ENCODE measurements around the gene ISG15. TPM values are rescaled to one million over a fixed set of nuclear protein-coding genes. Genes with fewer than 3 reads are reported as not detected.
"Not testable (repeated sequence)": the region's sequence is repeated elsewhere in the genome, so short reads cannot be mapped to it uniquely, and the experiment has no call there.

The ISG15 gene
- total and polyA plus RNA-seq, 10 donors = 23.3 to 230 (median 58.8) TPM

GRCh38 chr1:993379-993995 lies 19.8 kb upstream of the ISG15 start:
- H3K36me3 ChIP-seq = peaks cover 0 to 5% (median 0%) of the 10 kb centered on the region in 6 donors
- DNase-seq = peak; percentile 69
- no peak overlapping the region for H3K27ac ChIP-seq
- H3K4me1 ChIP-seq = peaks cover 0 to 28% (median 13%) of the 10 kb centered on the region in 6 donors
- WGBS, 5 donors = 57 to 74% (median 68%) methylated on average over 14 to 15 of the region's 15 CpGs
- peaks cover 6 to 84% (median 24%) of the 10 kb centered on the region in 7 donors for H3K27me3 ChIP-seq (replicated peaks in 1 of 7)
- H3K9me3 ChIP-seq = peaks cover 0 to 17% (median 11%) of the 10 kb centered on the region in 8 donors
- H3K4me3 ChIP-seq = no peak overlapping the region
- intact Hi-C loops (cut with DNase I; ENCODE audit: low total_unique reads) = no loop called here
- no peak for TF ChIP-seq POLR2AphosphoS5 (IDR thresholded peaks at IDR 0.05)
- TF ChIP-seq, protein P1, sequence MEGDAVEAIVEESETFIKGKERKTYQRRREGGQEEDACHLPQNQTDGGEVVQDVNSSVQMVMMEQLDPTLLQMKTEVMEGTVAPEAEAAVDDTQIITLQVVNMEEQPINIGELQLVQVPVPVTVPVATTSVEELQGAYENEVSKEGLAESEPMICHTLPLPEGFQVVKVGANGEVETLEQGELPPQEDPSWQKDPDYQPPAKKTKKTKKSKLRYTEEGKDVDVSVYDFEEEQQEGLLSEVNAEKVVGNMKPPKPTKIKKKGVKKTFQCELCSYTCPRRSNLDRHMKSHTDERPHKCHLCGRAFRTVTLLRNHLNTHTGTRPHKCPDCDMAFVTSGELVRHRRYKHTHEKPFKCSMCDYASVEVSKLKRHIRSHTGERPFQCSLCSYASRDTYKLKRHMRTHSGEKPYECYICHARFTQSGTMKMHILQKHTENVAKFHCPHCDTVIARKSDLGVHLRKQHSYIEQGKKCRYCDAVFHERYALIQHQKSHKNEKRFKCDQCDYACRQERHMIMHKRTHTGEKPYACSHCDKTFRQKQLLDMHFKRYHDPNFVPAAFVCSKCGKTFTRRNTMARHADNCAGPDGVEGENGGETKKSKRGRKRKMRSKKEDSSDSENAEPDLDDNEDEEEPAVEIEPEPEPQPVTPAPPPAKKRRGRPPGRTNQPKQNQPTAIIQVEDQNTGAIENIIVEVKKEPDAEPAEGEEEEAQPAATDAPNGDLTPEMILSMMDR (IDR thresholded peaks at IDR 0.05 in 8 of 11, conservative IDR thresholded peaks at IDR 0.05 in 3 of 11) = no peak
- TF ChIP-seq POLR2A (IDR thresholded peaks at IDR 0.05) = no peak

GRCh38 chr1:994546-994945 lies 18.8 kb upstream of the ISG15 start:
- H3K27ac ChIP-seq; H3K36me3 ChIP-seq; DNase-seq; H3K4me3 ChIP-seq; intact Hi-C loops (cut with DNase I; ENCODE audit: low total_unique reads): not testable (repeated sequence)
- Histone ChIP-seq H3K4me1 (peaks cover 4 to 39% (median 23%) of the 10 kb centered on the region in 6 donors), H3K9me3 (peaks cover 0 to 17% (median 11%) of the 10 kb centered on the region in 8 donors), H3K27me3 (replicated peaks in 1 of 7) (peaks cover 6 to 93% (median 34%) of the 10 kb centered on the region in 7 donors)
- 82 to 90% (median 84%) methylated on average over 6 of the region's 6 CpGs for WGBS, 5 donors

DNA sequence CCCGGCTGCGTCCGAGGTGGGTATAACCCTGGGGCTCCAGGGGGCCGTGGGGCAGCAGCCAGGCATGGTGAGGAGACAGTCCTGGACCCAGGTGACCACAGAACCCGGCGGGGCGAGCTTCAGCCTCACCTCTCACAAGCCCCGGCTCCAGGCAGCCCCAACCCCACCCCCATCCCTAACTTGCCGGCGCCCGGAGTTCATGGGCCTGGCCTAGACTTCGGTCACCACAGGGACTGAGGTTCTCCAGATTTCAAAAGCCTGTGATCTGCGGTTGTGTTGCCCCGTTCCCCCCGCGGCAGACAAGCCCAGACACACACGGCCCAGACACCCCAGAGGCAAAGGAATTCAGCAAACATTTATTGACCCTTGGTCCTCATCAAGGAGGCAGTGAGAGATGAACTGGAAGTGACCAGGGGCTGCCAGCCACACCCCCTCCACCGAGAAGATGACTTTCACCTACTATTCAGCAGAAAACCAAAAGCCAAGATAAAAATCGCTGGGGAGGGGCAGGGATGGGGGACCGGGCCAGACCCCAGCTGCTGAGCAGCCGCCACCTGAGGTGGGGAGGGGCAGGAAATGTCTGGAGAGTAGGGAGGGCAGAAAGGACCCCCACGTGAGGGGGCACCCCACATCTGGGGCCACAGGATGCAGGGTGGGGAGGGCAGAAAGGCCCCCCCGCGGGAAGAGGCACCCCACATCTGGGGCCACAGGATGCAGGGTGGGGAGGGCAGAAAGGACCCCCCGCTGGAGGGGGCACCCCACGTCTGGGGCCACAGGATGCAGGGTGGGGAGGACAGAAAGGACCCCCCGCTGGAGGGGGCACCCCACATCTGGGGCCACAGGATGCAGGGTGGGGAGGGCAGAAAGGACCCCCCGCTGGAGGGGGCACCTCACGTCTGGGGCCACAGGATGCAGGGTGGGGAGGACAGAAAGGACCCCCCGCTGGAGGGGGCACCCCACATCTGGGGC lies 17.3 kb upstream of the ISG15 start:
- WGBS, 5 donors = 27 to 33% (median 28%) methylated on average over 20 to 30 of the region's 30 CpGs
- Histone ChIP-seq H3K9me3 (peaks cover 0 to 17% (median 11%) of the 10 kb centered on the region in 8 donors), H3K27ac (no peak overlapping the region), H3K27me3 (replicated peaks in 1 of 7) (peaks cover 6 to 93% (median 49%) of the 10 kb centered on the region in 7 donors), H3K4me3 (no peak overlapping the region), H3K36me3 (peaks cover 0 to 5% (median 0%) of the 10 kb centered on the region in 6 donors), H3K4me1 (peaks cover 5 to 53% (median 37%) of the 10 kb centered on the region in 6 donors)
- TF ChIP-seq POLR2A (IDR thresholded peaks at IDR 0.05) (no peak), POLR2AphosphoS5 (IDR thresholded peaks at IDR 0.05) (no peak)
- TF ChIP-seq, protein P1 (IDR thresholded peaks at IDR 0.05 in 8 of 11, conservative IDR thresholded peaks at IDR 0.05 in 3 of 11) = no peak
- intact Hi-C loops (cut with DNase I; ENCODE audit: low total_unique reads) = no loop called here
- DNase-seq = peak; percentile 71

DNA sequence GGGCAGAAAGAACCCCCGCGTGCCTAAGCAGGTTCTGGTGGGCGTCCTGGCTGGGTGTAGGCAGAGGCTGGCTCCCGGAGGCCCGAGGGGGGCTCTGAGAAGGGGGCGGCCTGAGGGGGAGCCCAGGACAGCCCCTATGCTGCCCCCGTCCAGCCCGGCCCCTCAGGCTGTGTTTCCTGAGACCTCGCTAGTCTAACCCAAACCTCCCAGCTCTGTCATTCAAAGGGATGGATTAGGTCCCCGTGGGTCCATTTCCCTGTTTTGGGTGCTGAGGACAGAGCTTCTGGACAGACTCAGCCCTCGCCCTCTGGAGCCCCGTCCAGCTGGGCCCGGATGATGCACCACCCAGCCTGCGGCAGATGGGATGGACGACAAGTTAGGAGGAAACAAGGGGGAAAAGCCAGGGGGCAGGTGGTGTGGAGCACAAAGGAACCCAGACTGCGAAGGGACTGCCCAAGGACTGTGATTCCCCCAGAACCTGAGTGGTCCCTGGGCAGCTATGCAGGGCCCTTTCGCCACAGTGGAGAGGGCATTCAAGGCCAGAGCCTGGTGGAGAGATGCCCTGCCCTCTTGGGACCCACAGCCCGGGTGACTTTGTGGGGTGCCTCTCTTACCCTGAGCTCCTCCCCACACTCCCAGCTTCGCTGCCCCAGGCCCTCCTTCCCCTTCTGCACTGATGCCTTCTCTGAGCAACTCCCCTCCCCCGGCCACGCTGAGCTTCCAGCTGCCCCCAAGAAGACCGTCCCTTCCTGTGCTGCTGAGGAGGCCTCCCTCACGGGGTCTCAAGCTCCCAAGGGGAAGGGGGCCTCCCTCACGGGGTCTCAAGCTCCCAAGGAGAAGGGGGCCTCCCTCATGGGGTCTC lies 16.2 kb upstream of the ISG15 start:
- WGBS, 5 donors = 43 to 51% (median 46%) methylated on average over 20 to 24 of the region's 24 CpGs
- TF ChIP-seq POLR2AphosphoS5 (IDR thresholded peaks at IDR 0.05) (no peak), POLR2A (IDR thresholded peaks at IDR 0.05) (no peak)
- TF ChIP-seq, protein P1 (IDR thresholded peaks at IDR 0.05 in 8 of 11, conservative IDR thresholded peaks at IDR 0.05 in 3 of 11) = no peak
- H3K27me3 ChIP-seq (replicated peaks in 1 of 7) = peaks cover 6 to 94% (median 57%) of the 10 kb centered on the region in 7 donors

More for the DNA sequence above, 16.2 kb upstream of the ISG15 start:
- Histone ChIP-seq H3K9me3 (peaks cover 0 to 6% (median 3%) of the 10 kb centered on the region in 8 donors), H3K27ac (no peak overlapping the region), H3K4me1 (peaks cover 5 to 64% (median 48%) of the 10 kb centered on the region in 6 donors), H3K36me3 (peaks cover 0 to 5% (median 0%) of the 10 kb centered on the region in 6 donors), H3K4me3 (no peak overlapping the region)
- no peak for DNase-seq
- intact Hi-C loops (cut with DNase I; ENCODE audit: low total_unique reads) = no loop called here
